Measurements from ENCODE around the gene PCDHA10. TPM values are rescaled to one million over a fixed set of nuclear protein-coding genes. Genes with fewer than 3 reads are reported as not detected.
"Not testable (repeated sequence)": the region's sequence is repeated elsewhere in the genome, so short reads cannot be mapped to it uniquely, and the experiment has no call there.

The PCDHA10 gene
- total and polyA plus RNA-seq, 10 donors: 0.02 to 1.4 (median 0.57) TPM; not detected in 1

DNA sequence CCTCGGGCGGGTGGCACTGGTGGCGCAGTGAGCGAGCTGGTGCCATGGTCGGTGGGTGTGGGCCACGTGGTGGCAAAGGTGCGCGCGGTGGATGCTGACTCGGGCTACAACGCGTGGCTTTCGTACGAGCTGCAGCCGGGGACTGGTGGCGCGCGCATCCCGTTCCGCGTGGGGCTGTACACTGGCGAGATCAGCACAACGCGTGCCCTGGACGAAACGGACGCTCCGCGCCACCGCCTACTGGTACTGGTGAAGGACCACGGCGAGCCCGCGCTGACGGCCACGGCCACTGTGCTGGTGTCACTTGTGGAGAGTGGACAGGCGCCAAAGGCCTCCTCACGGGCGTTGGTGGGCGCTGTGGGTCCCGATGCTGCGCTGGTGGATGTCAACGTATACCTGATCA lies 46.8 kb upstream of the PCDHA10 start:
- 68 to 79% (median 73%) methylated on average over 33 to 43 of the region's 43 CpGs for WGBS, 5 donors
- Histone ChIP-seq H3K27ac (no peak overlapping the region), H3K4me1 (no peaks in the 10 kb centered on the region), H3K36me3 (no peaks in the 10 kb centered on the region), H3K4me3 (no peak overlapping the region), H3K9me3 (peaks cover 0 to 93% (median 61%) of the 10 kb centered on the region in 8 donors), H3K27me3 (replicated peaks in 1 of 7) (peaks cover 0 to 38% (median 0%) of the 10 kb centered on the region in 7 donors)
- DNase-seq: no peak
- intact Hi-C loops (cut with DNase I; ENCODE audit: low total_unique reads): no loop called here
- TF ChIP-seq, protein P1, sequence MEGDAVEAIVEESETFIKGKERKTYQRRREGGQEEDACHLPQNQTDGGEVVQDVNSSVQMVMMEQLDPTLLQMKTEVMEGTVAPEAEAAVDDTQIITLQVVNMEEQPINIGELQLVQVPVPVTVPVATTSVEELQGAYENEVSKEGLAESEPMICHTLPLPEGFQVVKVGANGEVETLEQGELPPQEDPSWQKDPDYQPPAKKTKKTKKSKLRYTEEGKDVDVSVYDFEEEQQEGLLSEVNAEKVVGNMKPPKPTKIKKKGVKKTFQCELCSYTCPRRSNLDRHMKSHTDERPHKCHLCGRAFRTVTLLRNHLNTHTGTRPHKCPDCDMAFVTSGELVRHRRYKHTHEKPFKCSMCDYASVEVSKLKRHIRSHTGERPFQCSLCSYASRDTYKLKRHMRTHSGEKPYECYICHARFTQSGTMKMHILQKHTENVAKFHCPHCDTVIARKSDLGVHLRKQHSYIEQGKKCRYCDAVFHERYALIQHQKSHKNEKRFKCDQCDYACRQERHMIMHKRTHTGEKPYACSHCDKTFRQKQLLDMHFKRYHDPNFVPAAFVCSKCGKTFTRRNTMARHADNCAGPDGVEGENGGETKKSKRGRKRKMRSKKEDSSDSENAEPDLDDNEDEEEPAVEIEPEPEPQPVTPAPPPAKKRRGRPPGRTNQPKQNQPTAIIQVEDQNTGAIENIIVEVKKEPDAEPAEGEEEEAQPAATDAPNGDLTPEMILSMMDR (IDR thresholded peaks at IDR 0.05 in 8 of 11, conservative IDR thresholded peaks at IDR 0.05 in 3 of 11): no peak
- no peak for TF ChIP-seq POLR2AphosphoS5 (IDR thresholded peaks at IDR 0.05)
- TF ChIP-seq POLR2A (IDR thresholded peaks at IDR 0.05): no peak

DNA sequence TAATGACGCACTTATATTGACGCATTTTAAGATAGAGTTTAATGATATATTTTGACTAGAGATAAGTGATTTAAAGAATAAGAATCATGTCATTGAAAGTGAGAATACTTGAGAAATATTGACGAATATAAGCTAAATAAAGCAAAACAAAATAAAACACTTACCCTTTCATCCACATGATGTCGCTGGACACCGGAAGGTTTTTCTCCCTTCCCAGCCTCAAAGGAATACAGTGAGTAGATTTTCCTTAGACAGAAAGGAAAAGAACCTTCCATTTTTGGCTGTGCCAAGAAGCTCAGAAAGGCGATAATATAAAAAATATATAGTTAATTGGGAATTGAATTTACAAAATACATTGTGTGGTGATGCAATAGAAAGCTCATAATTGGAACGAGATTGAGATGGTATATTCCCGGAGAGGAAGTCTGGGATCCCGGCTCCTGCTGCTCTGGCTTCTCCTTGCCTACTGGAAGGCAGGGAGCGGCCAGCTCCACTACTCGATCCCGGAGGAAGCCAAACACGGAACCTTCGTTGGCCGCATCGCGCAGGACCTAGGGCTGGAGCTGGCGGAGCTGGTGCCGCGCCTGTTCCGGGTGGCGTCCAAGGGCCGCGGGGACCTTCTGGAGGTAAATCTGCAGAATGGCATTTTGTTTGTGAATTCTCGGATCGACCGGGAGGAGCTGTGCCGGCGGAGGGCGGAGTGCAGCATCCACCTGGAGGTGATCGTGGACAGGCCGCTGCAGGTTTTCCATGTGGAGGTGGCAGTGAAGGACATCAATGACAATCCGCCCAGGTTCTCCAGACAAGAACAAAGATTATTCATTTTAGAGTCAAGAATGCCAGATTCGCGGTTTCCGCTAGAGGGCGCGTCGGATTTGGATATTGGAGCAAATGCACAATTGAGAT lies 34.1 kb upstream of the PCDHA10 start, which contains the start of gene PCDHA5:
Gene PCDHA5, plus strand, starts transcription at position 239 of the 906 bp plus-strand sequence.
- DNase-seq: no peak
- peaks cover 0 to 73% (median 35%) of the 10 kb centered on the region in 8 donors for H3K9me3 ChIP-seq
- H3K4me3 ChIP-seq: peak within 1 kb of the TSS in 2 of 8 donors; percentile 7 to 19
- 31 to 43% (median 34%) methylated on average over 39 of the region's 39 CpGs for WGBS, 5 donors
- TF ChIP-seq POLR2AphosphoS5 (IDR thresholded peaks at IDR 0.05) (no peak), POLR2A (IDR thresholded peaks at IDR 0.05) (no peak)
- TF ChIP-seq, protein P1 (IDR thresholded peaks at IDR 0.05 in 8 of 11, conservative IDR thresholded peaks at IDR 0.05 in 3 of 11): peak in 2 of 11 experiments; percentile 15 to 26
- H3K4me1 ChIP-seq: no peaks in the 10 kb centered on the region
- no peak within 1 kb of the TSS for H3K27ac ChIP-seq
- H3K36me3 ChIP-seq: no peaks in the 10 kb centered on the region
- peaks cover 0 to 60% (median 8%) of the 10 kb centered on the region in 7 donors for H3K27me3 ChIP-seq (replicated peaks in 1 of 7)
- intact Hi-C loops (cut with DNase I; ENCODE audit: low total_unique reads): no loop called here

DNA sequence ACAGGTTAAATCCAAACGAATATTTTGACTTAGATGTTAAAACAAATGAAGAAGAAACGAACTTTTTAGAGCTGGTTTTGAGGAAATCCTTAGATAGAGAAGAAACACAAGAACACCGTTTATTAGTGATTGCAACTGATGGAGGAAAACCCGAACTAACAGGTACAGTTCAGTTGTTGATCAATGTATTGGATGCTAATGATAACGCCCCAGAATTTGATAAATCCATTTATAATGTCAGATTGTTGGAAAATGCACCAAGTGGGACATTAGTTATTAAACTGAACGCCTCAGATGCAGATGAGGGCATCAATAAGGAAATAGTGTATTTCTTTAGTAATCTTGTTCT lies 33.4 kb upstream of the PCDHA10 start:
- Histone ChIP-seq H3K27me3 (replicated peaks in 1 of 7) (peaks cover 0 to 66% (median 8%) of the 10 kb centered on the region in 7 donors), H3K4me1 (no peaks in the 10 kb centered on the region), H3K9me3 (peaks cover 0 to 73% (median 32%) of the 10 kb centered on the region in 8 donors), H3K4me3 (no peak overlapping the region), H3K27ac (no peak overlapping the region), H3K36me3 (no peaks in the 10 kb centered on the region)
- 20 to 31% (median 29%) methylated on average over 6 of the region's 6 CpGs for WGBS, 5 donors
- TF ChIP-seq POLR2A (IDR thresholded peaks at IDR 0.05) (no peak), POLR2AphosphoS5 (IDR thresholded peaks at IDR 0.05) (no peak)
- TF ChIP-seq, protein P1 (IDR thresholded peaks at IDR 0.05 in 8 of 11, conservative IDR thresholded peaks at IDR 0.05 in 3 of 11): no peak
- DNase-seq: no peak
- intact Hi-C loops (cut with DNase I; ENCODE audit: low total_unique reads): no loop called here

DNA sequence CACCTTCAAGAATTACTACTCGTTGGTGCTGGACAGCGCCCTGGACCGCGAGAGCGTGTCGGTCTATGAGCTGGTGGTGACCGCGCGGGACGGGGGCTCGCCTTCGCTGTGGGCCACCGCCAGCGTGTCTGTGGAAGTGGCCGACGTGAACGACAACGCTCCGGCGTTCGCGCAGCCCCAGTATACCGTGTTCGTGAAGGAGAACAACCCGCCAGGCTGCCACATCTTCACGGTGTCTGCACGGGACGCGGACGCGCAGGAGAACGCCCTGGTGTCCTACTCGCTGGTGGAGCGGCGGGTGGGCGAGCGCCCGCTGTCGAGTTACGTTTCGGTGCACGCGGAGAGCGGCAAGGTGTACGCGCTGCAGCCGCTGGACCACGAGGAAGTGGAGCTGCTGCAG lies 32.7 kb upstream of the PCDHA10 start:
- H3K4me3 ChIP-seq; intact Hi-C loops (cut with DNase I; ENCODE audit: low total_unique reads); H3K4me1 ChIP-seq; H3K36me3 ChIP-seq; DNase-seq; H3K27ac ChIP-seq: not testable (repeated sequence)
- WGBS, 5 donors: 54 to 74% (median 59%) methylated on average over 39 to 48 of the region's 48 CpGs
- Histone ChIP-seq H3K27me3 (replicated peaks in 1 of 7) (peaks cover 0 to 73% (median 9%) of the 10 kb centered on the region in 7 donors), H3K9me3 (peaks cover 0 to 79% (median 34%) of the 10 kb centered on the region in 8 donors)
